Measurements from ENCODE around the gene FRZB.
"Not testable (repeated sequence)": the region's sequence is repeated elsewhere in the genome, so short reads cannot be mapped to it uniquely, and the experiment has no call there.

FRZB gene

GRCh38 chr2:182890305-182890704 is 23.9 kb upstream of the FRZB start:
- Histone ChIP-seq H3K9ac (ENCODE audit: low read depth, low read length) (no peak overlapping the region), H3K9me3 (ENCODE audit: control insufficient read depth, insufficient read depth, low read length) (no peaks in the 10 kb centered on the region), H3K4me3 (ENCODE audit: low read depth, low read length) (no peak overlapping the region), H3K27ac (ENCODE audit: low read depth, low read length) (no peak overlapping the region), H3K4me1 (ENCODE audit: control insufficient read depth, insufficient read depth, low read length) (no peaks in the 10 kb centered on the region), H3K27me3 (ENCODE audit: control insufficient read depth, insufficient read depth, low read length) (no peaks in the 10 kb centered on the region), H3K36me3 (ENCODE audit: control insufficient read depth, insufficient read depth, low read length) (no peaks in the 10 kb centered on the region)

- no peaks in the 10 kb centered on the region for H3K4me1 ChIP-seq (ENCODE audit: control insufficient read depth, insufficient read depth, low read length)
- H3K9ac ChIP-seq (ENCODE audit: low read depth, low read length) = no peak overlapping the region
- H3K27me3 ChIP-seq (ENCODE audit: control insufficient read depth, insufficient read depth, low read length) = no peaks in the 10 kb centered on the region
- H3K4me3 ChIP-seq (ENCODE audit: low read depth, low read length) = no peak overlapping the region
- no peaks in the 10 kb centered on the region for H3K9me3 ChIP-seq (ENCODE audit: control insufficient read depth, insufficient read depth, low read length)
- no peaks in the 10 kb centered on the region for H3K36me3 ChIP-seq (ENCODE audit: control insufficient read depth, insufficient read depth, low read length)
- H3K27ac ChIP-seq (ENCODE audit: low read depth, low read length) = no peak overlapping the region
Observed at GRCh38 chr2:182887753-182888415, 21.4 kb upstream of the FRZB start.

DNA sequence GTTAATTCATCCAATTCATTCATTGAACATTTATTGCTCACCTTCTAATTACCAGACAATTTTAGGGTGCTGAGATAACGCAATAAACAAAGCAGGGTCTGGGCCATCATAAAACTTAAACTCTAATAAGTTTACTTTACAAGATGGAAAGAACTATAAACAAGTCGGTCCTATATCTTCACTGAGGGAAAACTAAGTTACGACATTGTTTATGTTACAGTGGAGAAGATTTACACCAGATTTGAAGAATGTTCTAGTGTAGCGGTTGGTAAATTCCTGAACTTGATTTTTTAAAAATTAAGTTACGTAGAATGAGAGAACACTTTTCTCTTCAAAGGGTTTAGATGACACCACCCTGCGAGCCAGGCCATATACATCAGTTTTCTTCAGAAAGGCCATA is 20.7 kb upstream of the FRZB start:
- H3K9me3 ChIP-seq (ENCODE audit: control insufficient read depth, insufficient read depth, low read length) = no peaks in the 10 kb centered on the region
- no peaks in the 10 kb centered on the region for H3K36me3 ChIP-seq (ENCODE audit: control insufficient read depth, insufficient read depth, low read length)
- H3K4me3 ChIP-seq (ENCODE audit: low read depth, low read length) = no peak overlapping the region
- no peaks in the 10 kb centered on the region for H3K4me1 ChIP-seq (ENCODE audit: control insufficient read depth, insufficient read depth, low read length)
- no peak overlapping the region for H3K9ac ChIP-seq (ENCODE audit: low read depth, low read length)
- no peaks in the 10 kb centered on the region for H3K27me3 ChIP-seq (ENCODE audit: control insufficient read depth, insufficient read depth, low read length)
- no peak overlapping the region for H3K27ac ChIP-seq (ENCODE audit: low read depth, low read length)

GRCh38 chr2:182885771-182886170 is 19.3 kb upstream of the FRZB start:
- Histone ChIP-seq H3K4me3 (ENCODE audit: low read depth, low read length) (no peak overlapping the region), H3K36me3 (ENCODE audit: control insufficient read depth, insufficient read depth, low read length) (no peaks in the 10 kb centered on the region), H3K9me3 (ENCODE audit: control insufficient read depth, insufficient read depth, low read length) (no peaks in the 10 kb centered on the region), H3K4me1 (ENCODE audit: control insufficient read depth, insufficient read depth, low read length) (no peaks in the 10 kb centered on the region), H3K9ac (ENCODE audit: low read depth, low read length) (no peak overlapping the region), H3K27ac (ENCODE audit: low read depth, low read length) (no peak overlapping the region), H3K27me3 (ENCODE audit: control insufficient read depth, insufficient read depth, low read length) (no peaks in the 10 kb centered on the region)

GRCh38 chr2:182883451-182883850 is 17.0 kb upstream of the FRZB start:
- H3K27ac ChIP-seq (ENCODE audit: low read depth, low read length) = no peak overlapping the region

GRCh38 chr2:182880100-182880499 is 13.7 kb upstream of the FRZB start:
- not testable (repeated sequence) for H3K9ac ChIP-seq (ENCODE audit: low read depth, low read length); H3K27ac ChIP-seq (ENCODE audit: low read depth, low read length); H3K36me3 ChIP-seq (ENCODE audit: control insufficient read depth, insufficient read depth, low read length); H3K4me3 ChIP-seq (ENCODE audit: low read depth, low read length); H3K9me3 ChIP-seq (ENCODE audit: control insufficient read depth, insufficient read depth, low read length); H3K27me3 ChIP-seq (ENCODE audit: control insufficient read depth, insufficient read depth, low read length); H3K4me1 ChIP-seq (ENCODE audit: control insufficient read depth, insufficient read depth, low read length)

More at GRCh38 chr2:182883451-182883850, 17.0 kb upstream of the FRZB start:
- H3K4me1 ChIP-seq (ENCODE audit: control insufficient read depth, insufficient read depth, low read length) = no peaks in the 10 kb centered on the region
- H3K36me3 ChIP-seq (ENCODE audit: control insufficient read depth, insufficient read depth, low read length) = no peaks in the 10 kb centered on the region
- H3K9ac ChIP-seq (ENCODE audit: low read depth, low read length) = no peak overlapping the region
- no peaks in the 10 kb centered on the region for H3K9me3 ChIP-seq (ENCODE audit: control insufficient read depth, insufficient read depth, low read length)
- no peak overlapping the region for H3K4me3 ChIP-seq (ENCODE audit: low read depth, low read length)
- no peaks in the 10 kb centered on the region for H3K27me3 ChIP-seq (ENCODE audit: control insufficient read depth, insufficient read depth, low read length)

DNA sequence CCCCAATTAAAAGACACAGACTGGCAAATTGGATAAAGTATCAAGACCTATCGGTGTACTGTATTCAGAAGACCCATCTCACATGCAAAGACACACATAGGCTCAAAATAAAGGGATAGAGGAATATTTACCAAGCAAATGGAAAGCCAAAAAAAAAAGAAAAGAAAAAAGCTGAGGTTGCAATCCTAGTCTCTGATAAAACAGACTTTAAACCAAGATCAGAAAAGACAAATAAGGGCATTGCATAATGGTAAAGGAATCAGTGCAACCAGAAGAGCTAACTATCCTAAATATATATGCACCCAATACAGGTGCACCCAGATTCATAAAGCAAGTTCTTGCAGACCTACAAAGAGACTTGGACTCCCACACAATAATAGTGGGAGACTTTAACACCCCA is 10.2 kb upstream of the FRZB start:
- H3K36me3 ChIP-seq (ENCODE audit: control insufficient read depth, insufficient read depth, low read length); H3K27me3 ChIP-seq (ENCODE audit: control insufficient read depth, insufficient read depth, low read length); H3K9ac ChIP-seq (ENCODE audit: low read depth, low read length); H3K4me1 ChIP-seq (ENCODE audit: control insufficient read depth, insufficient read depth, low read length); H3K9me3 ChIP-seq (ENCODE audit: control insufficient read depth, insufficient read depth, low read length); H3K4me3 ChIP-seq (ENCODE audit: low read depth, low read length); H3K27ac ChIP-seq (ENCODE audit: low read depth, low read length): not testable (repeated sequence)

DNA sequence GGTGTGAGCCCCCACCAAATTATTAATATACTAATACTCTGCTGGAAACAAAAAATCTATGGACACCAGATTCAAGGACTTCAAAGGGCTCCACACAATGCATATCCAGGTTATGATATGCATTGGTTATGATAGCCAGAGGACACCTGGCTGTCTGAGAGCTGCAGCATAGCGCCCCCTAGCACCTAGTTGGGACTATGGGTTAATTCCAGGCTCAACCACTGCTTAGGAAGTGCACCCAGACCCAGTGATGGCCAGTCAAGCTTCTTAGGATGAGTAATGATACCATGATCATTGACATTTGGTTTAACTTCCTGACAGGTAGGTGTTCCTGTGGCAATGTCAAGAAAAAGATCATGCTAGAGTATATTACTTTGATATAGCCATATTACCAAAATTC is 3.8 kb upstream of the FRZB start:
- Histone ChIP-seq H3K27ac (ENCODE audit: low read depth, low read length) (no peak overlapping the region), H3K4me3 (ENCODE audit: low read depth, low read length) (no peak overlapping the region), H3K9me3 (ENCODE audit: control insufficient read depth, insufficient read depth, low read length) (no peaks in the 10 kb centered on the region), H3K36me3 (ENCODE audit: control insufficient read depth, insufficient read depth, low read length) (no peaks in the 10 kb centered on the region), H3K9ac (ENCODE audit: low read depth, low read length) (no peak overlapping the region), H3K27me3 (ENCODE audit: control insufficient read depth, insufficient read depth, low read length) (peaks cover 22% of the 10 kb centered on the region), H3K4me1 (ENCODE audit: control insufficient read depth, insufficient read depth, low read length) (peaks cover 12% of the 10 kb centered on the region)

- H3K27ac ChIP-seq (ENCODE audit: low read depth, low read length) = peak overlapping the region; percentile 48
- peak overlapping the region; percentile 85; the same call in 1 of the 2 replicates for H3K4me3 ChIP-seq (ENCODE audit: low read depth, low read length)
- H3K36me3 ChIP-seq (ENCODE audit: control insufficient read depth, insufficient read depth, low read length) = no peaks in the 10 kb centered on the region
- peaks cover 38% of the 10 kb centered on the region for H3K27me3 ChIP-seq (ENCODE audit: control insufficient read depth, insufficient read depth, low read length)
- H3K9me3 ChIP-seq (ENCODE audit: control insufficient read depth, insufficient read depth, low read length) = no peaks in the 10 kb centered on the region
- H3K4me1 ChIP-seq (ENCODE audit: control insufficient read depth, insufficient read depth, low read length) = peaks cover 12% of the 10 kb centered on the region
- H3K9ac ChIP-seq (ENCODE audit: low read depth, low read length) = no peak overlapping the region
Observed at GRCh38 chr2:182868054-182868796, 1.8 kb upstream of the FRZB start.

- Histone ChIP-seq H3K4me3 (ENCODE audit: low read depth, low read length) (peak overlapping the region; percentile 85), H3K9me3 (ENCODE audit: control insufficient read depth, insufficient read depth, low read length) (no peaks in the 10 kb centered on the region), H3K36me3 (ENCODE audit: control insufficient read depth, insufficient read depth, low read length) (no peaks in the 10 kb centered on the region), H3K27me3 (ENCODE audit: control insufficient read depth, insufficient read depth, low read length) (peaks cover 38% of the 10 kb centered on the region), H3K9ac (ENCODE audit: low read depth, low read length) (no peak overlapping the region), H3K4me1 (ENCODE audit: control insufficient read depth, insufficient read depth, low read length) (peaks cover 12% of the 10 kb centered on the region), H3K27ac (ENCODE audit: low read depth, low read length) (peak overlapping the region; percentile 36)
Observed at GRCh38 chr2:182867426-182868053, 1.1 kb upstream of the FRZB start.

DNA sequence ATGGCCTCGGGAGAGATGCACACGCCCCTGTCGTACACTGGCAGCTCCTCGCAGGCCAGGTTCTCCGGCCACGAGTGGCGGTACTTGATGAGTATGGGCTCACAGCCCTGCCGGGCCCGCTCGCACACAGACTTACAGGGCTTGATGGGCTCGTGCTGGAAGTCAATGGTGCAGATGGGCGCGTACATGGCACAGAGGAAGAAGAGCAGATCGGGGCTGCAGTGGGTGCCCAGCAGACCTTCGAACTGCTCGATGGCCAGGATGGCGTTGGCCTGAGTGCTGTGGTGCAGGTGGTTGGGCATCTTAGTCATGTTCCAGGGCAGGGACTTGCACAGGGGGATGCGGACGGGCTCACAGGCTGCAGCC is 359 bp downstream of the FRZB start:
- Histone ChIP-seq H3K9ac (ENCODE audit: low read depth, low read length) (no peak overlapping the region), H3K27ac (ENCODE audit: low read depth, low read length) (no peak overlapping the region), H3K27me3 (ENCODE audit: control insufficient read depth, insufficient read depth, low read length) (peaks cover 38% of the 10 kb centered on the region), H3K9me3 (ENCODE audit: control insufficient read depth, insufficient read depth, low read length) (no peaks in the 10 kb centered on the region), H3K36me3 (ENCODE audit: control insufficient read depth, insufficient read depth, low read length) (no peaks in the 10 kb centered on the region), H3K4me3 (ENCODE audit: low read depth, low read length) (peak overlapping the region; percentile 85), H3K4me1 (ENCODE audit: control insufficient read depth, insufficient read depth, low read length) (peaks cover 12% of the 10 kb centered on the region)
